COLO668 (cell line): ENCODE data around the gene LRP5.
"Not testable (repeated sequence)": the region's sequence is repeated elsewhere in the genome, so short reads cannot be mapped to it uniquely, and the experiment has no call there.

ENCODE experiments used
- DNase-seq: peaks from one replicate; lab custom pipeline; 2025; ENCODE audit not compliant: unreplicated experiment; lab: John Stamatoyannopoulos, UW

The LRP5 gene

GRCh38 chr11:68387840-68388239, 75.4 kb downstream of the LRP5 start:
- peak; percentile 7 for DNase-seq

GRCh38 chr11:68388595-68389198, 76.3 kb downstream of the LRP5 start:
- no peak for DNase-seq

DNA sequence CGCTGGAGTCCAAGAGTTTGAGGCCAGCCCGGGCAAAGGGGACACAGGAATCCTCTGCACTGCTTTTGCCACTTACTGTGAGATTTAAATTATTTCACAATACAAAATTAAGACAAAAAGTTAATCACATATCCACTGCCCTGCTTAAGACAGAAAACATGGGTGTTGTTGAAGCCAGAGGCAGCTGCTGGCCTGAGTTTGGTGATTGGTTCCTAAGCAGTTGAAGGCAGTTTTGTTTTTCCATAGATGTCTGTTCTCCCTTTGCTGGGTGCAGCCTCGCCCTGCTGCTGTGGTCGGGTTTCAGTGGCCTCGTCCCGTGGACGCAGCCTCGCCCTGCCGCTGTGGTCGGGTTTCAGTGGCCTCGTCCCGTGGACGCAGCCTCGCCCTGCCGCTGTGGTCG, 77.9 kb downstream of the LRP5 start:
- no peak for DNase-seq

DNA sequence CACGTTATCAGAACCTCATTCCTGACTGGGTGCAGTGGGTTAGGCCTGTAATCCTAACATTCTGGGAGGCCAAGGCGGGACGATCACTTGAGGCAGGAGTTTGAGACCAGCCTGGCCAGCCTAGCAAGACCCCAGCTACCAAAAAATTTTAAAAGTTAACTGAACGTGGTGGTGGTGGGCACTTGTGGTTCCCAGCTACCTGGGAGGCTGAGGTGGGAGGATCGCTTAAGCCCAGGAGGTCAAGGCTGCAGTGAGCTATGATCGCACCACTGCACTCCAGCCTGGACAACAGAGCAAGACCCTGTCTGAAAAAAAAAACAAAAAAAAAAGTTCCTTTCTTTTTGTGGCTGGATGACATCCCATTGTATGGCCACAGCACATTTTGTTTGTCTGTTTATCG, 80.4 kb downstream of the LRP5 start:
- DNase-seq = no peak

DNA sequence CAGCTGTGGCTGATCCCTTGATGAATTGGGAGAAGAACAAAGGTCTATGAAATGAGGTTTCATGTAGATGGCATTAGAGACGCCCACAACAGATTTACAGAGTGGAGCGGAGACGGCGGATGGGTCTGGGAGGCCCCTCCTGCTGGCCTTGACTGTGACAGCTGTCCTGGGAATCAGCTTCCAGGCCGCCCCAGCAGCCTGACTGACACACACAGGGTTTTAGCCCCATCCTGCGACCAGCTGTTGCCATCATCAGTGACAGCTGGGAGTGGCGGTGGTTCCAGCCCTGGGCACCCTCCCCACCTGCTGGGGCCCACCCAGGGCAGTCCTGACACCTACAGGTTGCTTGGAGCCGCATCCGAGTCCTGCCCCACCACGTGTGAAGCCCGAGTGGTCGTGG, 84.1 kb downstream of the LRP5 start:
- DNase-seq = no peak

GRCh38 chr11:68397256-68397655, 84.9 kb downstream of the LRP5 start:
- DNase-seq = no peak

- no peak for DNase-seq
These were observed 86.8 kb downstream of the LRP5 start for GRCh38 chr11:68398995-68399851.

GRCh38 chr11:68399916-68400315, 87.5 kb downstream of the LRP5 start:
- DNase-seq = no peak

DNA sequence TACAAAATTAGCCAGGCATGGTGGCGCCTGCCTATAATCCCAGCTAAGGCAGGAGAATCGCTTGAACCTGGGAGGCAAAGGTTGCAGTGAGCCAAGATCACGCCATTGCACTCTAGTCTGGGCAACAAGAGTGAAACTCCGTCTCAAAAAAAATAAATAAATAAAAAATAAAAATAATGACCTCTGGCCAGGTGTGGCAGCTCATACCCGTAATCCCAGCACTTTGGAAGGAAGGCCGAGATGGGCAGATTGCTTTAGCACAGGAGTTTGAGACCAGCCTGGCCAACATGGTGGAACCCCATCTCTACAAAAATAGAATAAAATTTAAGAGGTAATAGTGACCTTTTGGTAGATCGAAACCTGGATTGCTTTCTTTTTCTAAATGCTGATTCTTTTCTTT, 88.2 kb downstream of the LRP5 start:
- DNase-seq = not testable (repeated sequence)

DNA sequence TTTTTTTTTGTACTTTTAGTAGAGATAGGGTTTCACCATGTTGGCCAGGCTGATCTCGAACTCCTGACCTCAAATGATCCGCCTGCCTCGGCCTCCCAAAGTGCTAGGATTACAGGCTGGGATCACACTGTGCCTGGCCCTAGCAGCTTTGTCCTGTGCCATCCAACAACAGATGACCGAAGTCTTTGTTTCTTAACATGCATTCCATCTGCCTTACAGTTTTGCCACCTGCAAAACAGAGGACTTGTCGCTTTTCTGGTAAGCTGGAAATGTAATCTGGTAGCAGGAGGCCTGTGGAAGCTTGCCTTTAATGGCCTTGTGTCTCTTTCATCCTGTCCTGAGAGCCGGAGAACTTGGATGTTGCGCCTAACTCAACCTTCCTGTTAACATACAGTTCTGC, 89.5 kb downstream of the LRP5 start:
- no peak for DNase-seq

GRCh38 chr11:68402355-68403031, 90.1 kb downstream of the LRP5 start:
- no peak for DNase-seq

- no peak for DNase-seq
These were observed 91.0 kb downstream of the LRP5 start for GRCh38 chr11:68403424-68403823.

- no peak for DNase-seq
These were observed 91.4 kb downstream of the LRP5 start for GRCh38 chr11:68403831-68404230.

- peak; percentile 37 for DNase-seq
These were observed 94.2 kb downstream of the LRP5 start for GRCh38 chr11:68406324-68407313.

DNA sequence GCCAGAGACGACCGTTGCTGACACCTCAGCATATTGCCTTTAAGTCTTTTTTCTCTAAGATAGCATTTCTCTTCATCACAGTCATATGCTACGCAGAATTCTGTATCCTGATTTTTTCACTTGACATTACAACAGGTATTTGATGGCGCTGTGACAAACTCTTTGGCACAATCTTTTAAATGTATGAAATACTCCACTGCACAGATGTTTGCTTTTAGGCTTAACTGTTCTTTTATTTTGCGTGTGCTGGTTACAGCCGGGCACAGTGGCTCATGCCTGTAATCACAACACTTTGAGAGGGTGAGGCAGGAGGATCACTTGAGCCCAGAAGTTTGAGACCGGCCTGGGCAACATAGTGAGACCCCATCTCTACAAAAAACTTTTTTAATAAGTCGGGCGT, 96.1 kb downstream of the LRP5 start:
- no peak for DNase-seq

GRCh38 chr11:68409748-68410344, 97.5 kb downstream of the LRP5 start:
- DNase-seq = no peak

- peak; percentile 76 for DNase-seq
These were observed 99.2 kb downstream of the LRP5 start for GRCh38 chr11:68411501-68411991.

DNA sequence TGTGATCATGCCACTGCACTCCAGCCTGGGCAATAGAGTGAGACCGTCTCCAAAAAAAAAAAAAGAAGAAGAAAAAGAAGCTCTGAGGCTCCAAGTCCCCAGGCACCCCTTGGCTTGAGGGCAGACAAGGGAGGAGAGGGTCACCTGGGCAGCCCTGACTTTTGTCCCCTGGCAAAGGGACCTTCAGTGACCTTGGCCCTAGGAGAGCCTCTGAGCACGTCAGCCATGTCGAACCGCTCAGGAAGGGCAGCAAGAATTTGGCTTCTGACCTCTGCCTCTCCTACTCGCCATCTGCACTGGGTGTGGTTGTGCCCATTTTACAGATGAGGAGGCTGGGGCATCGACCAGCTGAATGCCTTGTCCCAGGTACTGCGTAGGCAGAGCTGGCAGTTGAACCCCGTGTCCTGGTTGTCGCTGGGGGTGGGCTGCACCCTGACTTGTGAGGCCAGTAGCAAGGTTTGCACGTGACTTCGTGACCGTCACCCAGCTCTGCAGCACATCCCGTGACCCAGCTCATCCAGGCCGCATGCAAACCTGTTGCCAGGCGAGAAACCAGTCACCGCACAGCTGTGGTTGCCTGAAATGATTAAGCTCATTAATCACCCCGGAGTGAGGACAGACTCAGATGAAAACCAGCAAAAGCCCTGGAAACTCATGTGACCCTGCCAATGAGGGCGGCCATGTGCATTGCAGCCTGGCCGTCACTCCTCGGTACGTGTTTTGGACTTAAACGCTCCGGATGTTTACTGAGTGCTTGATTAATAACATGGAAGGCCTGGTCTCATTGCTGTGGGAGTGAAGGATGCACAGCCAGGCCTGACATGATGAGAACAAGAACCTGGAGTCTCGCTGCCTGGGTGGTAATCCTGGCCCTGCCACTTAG, 100.4 kb downstream of the LRP5 start:
- DNase-seq = no peak

- no peak for DNase-seq
These were observed 101.2 kb downstream of the LRP5 start for GRCh38 chr11:68413591-68413999.
